Measurements from ENCODE around the gene RPL29.

Gene RPL29

DNA sequence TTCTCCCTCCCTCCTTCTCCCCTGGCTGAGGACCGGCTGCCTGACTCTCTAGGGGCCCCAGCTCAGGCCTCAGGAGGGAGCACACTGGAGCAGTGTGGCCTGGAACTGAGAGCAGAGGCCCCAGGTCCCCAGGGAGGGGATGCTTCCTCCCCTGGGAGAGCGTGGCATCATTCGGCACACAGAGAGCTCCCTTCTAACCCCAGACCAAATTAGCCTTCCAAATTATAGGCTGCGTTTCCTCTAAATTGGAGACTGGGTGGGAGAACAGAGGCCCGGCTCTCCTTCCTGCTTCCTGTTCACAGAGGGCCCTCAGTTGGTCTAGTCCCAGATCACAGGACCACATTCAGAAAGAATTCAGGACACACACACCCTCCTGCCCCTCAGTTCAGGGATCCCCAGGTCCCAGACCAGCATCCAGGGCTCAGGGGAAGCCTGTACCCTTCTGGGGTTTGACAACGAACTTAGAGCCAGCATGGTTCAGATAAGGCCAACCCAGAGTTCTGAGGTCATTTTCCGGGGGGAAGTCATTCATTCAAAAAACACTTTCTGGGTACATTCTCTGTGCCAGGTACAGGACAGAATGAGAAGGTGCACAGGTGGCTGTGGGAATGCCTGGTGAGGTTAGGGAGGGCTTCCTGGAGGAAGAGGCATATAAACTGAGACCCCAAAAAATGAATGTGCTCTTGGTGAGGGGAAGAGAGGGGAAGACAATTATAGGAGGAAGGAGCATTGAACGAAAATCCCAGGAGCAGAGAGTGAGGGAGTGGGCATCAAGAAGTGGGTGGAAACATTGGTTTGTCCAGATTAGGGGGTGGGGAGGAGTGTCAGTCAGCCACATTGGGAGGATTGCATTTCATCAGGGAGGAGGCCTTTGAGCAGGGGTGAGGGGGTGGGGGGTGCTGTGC, 28.4 kb upstream of the RPL29 start:
- no peaks in the 10 kb centered on the region for H3K27me3 ChIP-seq (replicated peaks; ENCODE audit: control insufficient read depth, insufficient read depth, low read length)
- peak; percentile 79 for DNase-seq (ENCODE audit: extremely low read depth, insufficient read length)
- H3K4me3 ChIP-seq (replicated peaks; ENCODE audit: low read depth, low read length): no peak overlapping the region
- TF ChIP-seq, protein P1, sequence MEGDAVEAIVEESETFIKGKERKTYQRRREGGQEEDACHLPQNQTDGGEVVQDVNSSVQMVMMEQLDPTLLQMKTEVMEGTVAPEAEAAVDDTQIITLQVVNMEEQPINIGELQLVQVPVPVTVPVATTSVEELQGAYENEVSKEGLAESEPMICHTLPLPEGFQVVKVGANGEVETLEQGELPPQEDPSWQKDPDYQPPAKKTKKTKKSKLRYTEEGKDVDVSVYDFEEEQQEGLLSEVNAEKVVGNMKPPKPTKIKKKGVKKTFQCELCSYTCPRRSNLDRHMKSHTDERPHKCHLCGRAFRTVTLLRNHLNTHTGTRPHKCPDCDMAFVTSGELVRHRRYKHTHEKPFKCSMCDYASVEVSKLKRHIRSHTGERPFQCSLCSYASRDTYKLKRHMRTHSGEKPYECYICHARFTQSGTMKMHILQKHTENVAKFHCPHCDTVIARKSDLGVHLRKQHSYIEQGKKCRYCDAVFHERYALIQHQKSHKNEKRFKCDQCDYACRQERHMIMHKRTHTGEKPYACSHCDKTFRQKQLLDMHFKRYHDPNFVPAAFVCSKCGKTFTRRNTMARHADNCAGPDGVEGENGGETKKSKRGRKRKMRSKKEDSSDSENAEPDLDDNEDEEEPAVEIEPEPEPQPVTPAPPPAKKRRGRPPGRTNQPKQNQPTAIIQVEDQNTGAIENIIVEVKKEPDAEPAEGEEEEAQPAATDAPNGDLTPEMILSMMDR (IDR thresholded peaks at IDR 0.05; ENCODE audit: insufficient read depth, low read length, poor library complexity, severe bottlenecking): peak; percentile 4
- H3K36me3 ChIP-seq (ENCODE audit: control insufficient read depth, insufficient read depth, low read length): no peaks in the 10 kb centered on the region

DNA sequence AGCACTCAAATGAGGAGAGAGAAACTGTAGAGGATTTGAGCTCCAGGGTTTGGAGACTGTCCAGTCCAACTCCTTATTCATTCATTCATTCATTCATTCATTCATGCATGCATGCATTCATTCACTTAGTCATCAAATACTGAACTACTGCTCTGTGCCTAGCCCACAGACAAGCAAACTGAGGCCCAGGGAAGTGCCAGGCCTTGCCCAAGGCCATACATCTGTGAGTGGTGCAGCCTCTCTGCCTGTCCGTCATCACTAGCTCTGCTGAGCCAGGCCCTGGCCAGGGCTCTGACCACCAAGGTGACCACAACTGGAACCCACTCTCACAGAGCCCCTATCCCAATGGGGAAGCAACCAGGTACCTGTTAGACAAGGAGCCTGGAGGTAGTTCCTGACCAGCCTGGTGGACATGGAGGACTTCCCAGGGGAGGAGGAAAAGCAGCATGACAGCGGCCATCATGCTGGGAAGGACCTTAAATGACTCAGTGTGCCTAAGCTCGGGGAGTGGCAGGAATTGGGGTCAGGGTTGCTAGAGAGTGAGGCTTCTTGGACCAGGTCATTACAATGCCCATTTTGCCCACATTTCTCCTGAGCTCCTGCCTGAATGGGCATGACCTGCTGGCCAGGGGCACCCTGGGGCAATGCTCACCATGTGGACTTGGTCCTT, 27.5 kb upstream of the RPL29 start:
- TF ChIP-seq, protein P1 (IDR thresholded peaks at IDR 0.05; ENCODE audit: insufficient read depth, low read length, poor library complexity, severe bottlenecking): no peak
- H3K27me3 ChIP-seq (replicated peaks; ENCODE audit: control insufficient read depth, insufficient read depth, low read length): no peaks in the 10 kb centered on the region
- H3K4me3 ChIP-seq (replicated peaks; ENCODE audit: low read depth, low read length): no peak overlapping the region
- H3K36me3 ChIP-seq (ENCODE audit: control insufficient read depth, insufficient read depth, low read length): no peaks in the 10 kb centered on the region
- no peak for DNase-seq (ENCODE audit: extremely low read depth, insufficient read length)

DNA sequence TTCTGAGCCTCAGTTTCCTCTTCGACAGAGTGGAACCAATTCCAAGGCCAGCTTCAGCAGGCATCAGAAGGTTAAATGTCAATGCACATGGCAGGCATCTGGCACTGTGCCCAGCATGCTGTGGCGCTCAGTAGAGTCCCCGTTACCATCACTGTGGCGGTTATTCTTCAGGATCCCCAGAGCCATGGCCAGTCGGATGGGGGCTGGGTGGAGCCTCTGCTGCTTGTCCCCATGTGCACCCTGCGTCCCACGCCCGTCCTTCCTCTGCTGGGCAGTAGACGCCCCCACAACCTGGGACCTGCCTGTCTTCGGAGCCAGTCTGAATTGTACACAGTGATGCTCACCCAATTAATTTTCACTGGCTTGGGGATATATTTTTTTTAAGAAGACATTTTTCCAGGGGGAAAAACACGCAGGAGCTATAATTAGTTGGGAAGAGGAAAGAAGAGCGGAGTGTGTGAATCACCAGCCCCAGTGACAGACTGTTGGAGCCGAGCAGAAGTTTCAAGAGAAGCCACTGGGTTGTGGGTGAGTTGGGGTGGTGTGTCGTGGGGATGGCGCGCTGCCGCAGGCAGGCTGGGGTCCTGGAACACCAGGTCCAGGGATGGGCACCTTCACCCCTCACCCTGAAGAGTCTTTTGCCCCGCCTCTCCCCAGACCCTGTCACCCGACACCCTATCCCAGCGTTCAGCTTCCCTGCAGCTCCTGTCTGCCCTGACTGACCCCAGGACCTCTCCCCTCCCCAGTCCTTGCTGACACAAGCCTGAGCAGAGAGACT, 26.8 kb upstream of the RPL29 start:
- H3K36me3 ChIP-seq (ENCODE audit: control insufficient read depth, insufficient read depth, low read length): no peaks in the 10 kb centered on the region
- no peak overlapping the region for H3K4me3 ChIP-seq (replicated peaks; ENCODE audit: low read depth, low read length)
- no peak for DNase-seq (ENCODE audit: extremely low read depth, insufficient read length)
- H3K27me3 ChIP-seq (replicated peaks; ENCODE audit: control insufficient read depth, insufficient read depth, low read length): no peaks in the 10 kb centered on the region
- TF ChIP-seq, protein P1 (IDR thresholded peaks at IDR 0.05; ENCODE audit: insufficient read depth, low read length, poor library complexity, severe bottlenecking): no peak

DNA sequence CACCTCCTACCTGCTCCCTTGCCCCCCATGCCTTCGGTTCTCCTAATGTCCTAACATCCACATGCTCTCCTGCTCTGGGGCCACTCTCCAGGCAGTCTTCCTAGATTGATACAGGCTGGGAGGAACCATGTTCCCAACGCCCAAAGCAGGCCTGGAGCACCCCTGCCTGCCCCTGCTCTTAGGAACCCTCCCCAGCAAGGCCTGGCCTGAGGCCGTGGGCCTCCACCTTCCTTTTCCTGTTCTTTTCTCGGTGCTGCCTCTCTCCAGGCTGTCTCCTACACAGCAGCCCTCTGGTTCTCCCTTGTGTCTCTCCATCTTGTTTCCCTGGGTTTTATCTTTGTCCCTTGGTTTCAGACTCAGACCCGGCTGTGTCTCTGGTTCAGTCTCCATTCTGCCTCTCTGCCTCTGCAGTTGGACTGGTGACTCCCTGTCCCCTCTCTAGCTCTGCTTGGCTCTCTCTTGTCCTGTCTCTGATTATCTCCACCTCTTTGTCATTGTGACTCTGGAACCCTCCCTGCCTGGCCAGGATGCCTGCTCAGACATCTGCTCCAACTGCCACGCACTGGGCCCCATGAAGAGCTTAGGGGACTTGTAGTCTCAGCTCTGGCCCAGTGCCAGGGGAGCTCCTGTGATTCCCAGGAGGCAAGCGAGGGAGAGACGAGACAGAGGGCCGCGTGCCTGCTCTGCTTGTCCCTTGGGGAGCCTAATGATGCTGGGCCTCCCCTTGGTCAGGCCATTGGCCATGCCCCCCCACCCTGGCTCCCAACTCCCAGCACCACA, 26.0 kb upstream of the RPL29 start:
- TF ChIP-seq, protein P1 (IDR thresholded peaks at IDR 0.05; ENCODE audit: insufficient read depth, low read length, poor library complexity, severe bottlenecking): no peak
- no peaks in the 10 kb centered on the region for H3K27me3 ChIP-seq (replicated peaks; ENCODE audit: control insufficient read depth, insufficient read depth, low read length)
- DNase-seq (ENCODE audit: extremely low read depth, insufficient read length): no peak
- H3K36me3 ChIP-seq (ENCODE audit: control insufficient read depth, insufficient read depth, low read length): no peaks in the 10 kb centered on the region
- no peak overlapping the region for H3K4me3 ChIP-seq (replicated peaks; ENCODE audit: low read depth, low read length)

DNA sequence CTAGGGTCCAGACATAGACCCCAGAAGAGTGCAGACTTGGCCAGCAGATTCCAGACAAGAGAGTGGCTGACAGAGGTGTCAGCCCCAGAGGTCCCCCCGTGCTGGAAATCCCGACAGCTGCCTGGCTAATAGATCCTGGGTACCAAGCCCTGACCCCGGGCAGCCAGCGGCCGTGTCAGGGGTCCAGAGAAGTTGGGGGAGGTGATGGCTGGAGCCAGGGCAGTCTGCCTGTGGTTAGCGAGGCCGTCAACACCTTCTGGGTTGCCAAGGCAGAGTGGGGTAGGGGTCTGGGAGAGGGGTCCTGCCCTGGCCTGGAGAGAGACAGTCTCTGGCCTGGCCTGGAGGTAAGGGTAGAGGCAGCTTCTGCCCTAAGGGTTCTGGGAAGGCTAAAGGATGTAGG, 25.1 kb upstream of the RPL29 start:
- Histone ChIP-seq H3K4me3 (replicated peaks; ENCODE audit: low read depth, low read length) (no peak overlapping the region), H3K36me3 (ENCODE audit: control insufficient read depth, insufficient read depth, low read length) (no peaks in the 10 kb centered on the region), H3K27me3 (replicated peaks; ENCODE audit: control insufficient read depth, insufficient read depth, low read length) (no peaks in the 10 kb centered on the region)
- DNase-seq (ENCODE audit: extremely low read depth, insufficient read length): no peak
- TF ChIP-seq, protein P1 (IDR thresholded peaks at IDR 0.05; ENCODE audit: insufficient read depth, low read length, poor library complexity, severe bottlenecking): no peak

All from GM06990 (cell line).